IMR-90 (cell line): Measurements from ENCODE around the gene ADISSP. TPM values are rescaled to one million over a fixed set of nuclear protein-coding genes. Genes with fewer than 3 reads are reported as not detected.

ENCODE experiments used
- ATAC-seq: fragments of 200-7000 bp; cut with Tn5 transposase; 2 replicates; pipeline ENCODE4 v1.9.1; 2020; ENCODE audit warnings: low read depth, mild to moderate bottlenecking, moderate library complexity
- BruUV-seq: library from RNA; stranded (reverse); fragments of 400-500 nt; replicated peaks from 2 replicates; lab custom pipeline; 2021; lab: Mats Ljungman, UMichigan
- CTCF ChIA-PET: fragments of 300-600 bp; formaldehyde crosslinking; extraction: SDS; loops from one replicate; lab custom pipeline; 2021; ENCODE audit warnings: antibody characterized with exemption; lab: Yijun Ruan, JAX
- POLR2A ChIA-PET: fragments of 300-600 bp; sonication (Branson Sonifier 250); formaldehyde crosslinking; loops from one replicate; lab custom pipeline; 2022; ENCODE audit warnings: antibody characterized with exemption; ENCODE audit not compliant: unreplicated experiment; lab: Charles Lee
- DNase-seq: peaks from one replicate; pipeline ENCODE4 v3.0.0; 2013
- H2AFZ ChIP-seq: replicated peaks from 2 replicates; pipeline ENCODE3; 2013; ENCODE audit warnings: low read length, mild to moderate bottlenecking; ENCODE audit not compliant: poor library complexity
- H2AK5ac ChIP-seq: 2 replicates; pipeline ENCODE4 v1.6.1; 2013; ENCODE audit warnings: low read depth, low read length, inconsistent platforms
- H2AK9ac ChIP-seq: replicated peaks from 2 replicates; pipeline ENCODE3; 2013; ENCODE audit warnings: mild to moderate bottlenecking, low read depth, low read length, moderate library complexity; ENCODE audit not compliant: poor library complexity
- H2BK120ac ChIP-seq: 2 replicates; pipeline ENCODE4 v1.6.1; 2013; ENCODE audit warnings: low read depth, low read length, inconsistent platforms
- H2BK15ac ChIP-seq: 3 replicates; pipeline ENCODE4 v1.6.1; 2013; ENCODE audit warnings: low read depth, low read length, inconsistent platforms
- H2BK20ac ChIP-seq: 2 replicates; pipeline ENCODE4 v1.6.1; 2013; ENCODE audit warnings: low read depth, mild to moderate bottlenecking, inconsistent platforms, low read length, moderate library complexity
- H2BK5ac ChIP-seq: 2 replicates; pipeline ENCODE4 v1.6.1; 2013; ENCODE audit warnings: mild to moderate bottlenecking, low read depth, low read length, inconsistent platforms; ENCODE audit not compliant: poor library complexity, severe bottlenecking
- H3K14ac ChIP-seq: replicated peaks from 2 replicates; pipeline ENCODE4 v1.6.1; 2013; ENCODE audit warnings: low read depth, low read length, inconsistent platforms
- H3K18ac ChIP-seq: 2 replicates; pipeline ENCODE4 v1.6.1; 2013; ENCODE audit warnings: low read depth, low read length, control low read depth
- H3K23ac ChIP-seq: 2 replicates; pipeline ENCODE4 v1.6.1; 2013; ENCODE audit warnings: low read depth, low read length, inconsistent platforms
- H3K27ac ChIP-seq: 2 replicates; pipeline ENCODE4 v1.5.1; 2013; ENCODE audit warnings: mild to moderate bottlenecking, control low read depth, low read length; ENCODE audit not compliant: insufficient read depth
- H3K27me3 ChIP-seq: 2 replicates; pipeline ENCODE4 v1.6.1; 2013; ENCODE audit warnings: low read length; ENCODE audit not compliant: control insufficient read depth, insufficient read depth
- H3K36me3 ChIP-seq: 2 replicates; pipeline ENCODE4 v1.6.1; 2013; ENCODE audit warnings: low read length, mixed read lengths; ENCODE audit not compliant: control insufficient read depth, insufficient read depth
- H3K4ac ChIP-seq: 2 replicates; pipeline ENCODE4 v1.6.1; 2013; ENCODE audit warnings: low read depth, low read length, inconsistent platforms
- H3K4me1 ChIP-seq: 2 replicates; pipeline ENCODE4 v1.6.1; 2013; ENCODE audit warnings: low read length, mixed read lengths; ENCODE audit not compliant: control insufficient read depth, insufficient read depth
- H3K4me2 ChIP-seq: 2 replicates; pipeline ENCODE4 v1.6.1; 2013; ENCODE audit warnings: low read depth, mild to moderate bottlenecking, control low read depth, low read length, moderate library complexity
- H3K4me3 ChIP-seq: 2 replicates; pipeline ENCODE4 v1.5.1; 2013; ENCODE audit warnings: low read depth, mild to moderate bottlenecking, control low read depth, low read length, moderate library complexity; ENCODE audit not compliant: insufficient read depth
- H3K56ac ChIP-seq: 2 replicates; pipeline ENCODE4 v1.6.1; 2013; ENCODE audit warnings: low read length, inconsistent platforms; ENCODE audit not compliant: insufficient read depth; ENCODE audit errors: extremely low read depth
- H3K79me1 ChIP-seq, 2 experiments: 2 replicates each; pipeline ENCODE4 v1.6.1; 2013; ENCODE audit warnings: low read length in 2 of 2, inconsistent platforms in 1 of 2, low read depth in 1 of 2
- H3K9ac ChIP-seq: 2 replicates; pipeline ENCODE4 v1.6.1; 2013; ENCODE audit warnings: low read depth, low read length, control low read depth
- H3K9me1 ChIP-seq: 2 replicates; pipeline ENCODE4 v1.6.1; 2013; ENCODE audit warnings: low read length, inconsistent platforms; ENCODE audit not compliant: insufficient read depth
- H3K9me3 ChIP-seq: 2 replicates; pipeline ENCODE4 v1.6.1; 2013; ENCODE audit warnings: low read length; ENCODE audit not compliant: control insufficient read depth, insufficient read depth
- H4K20me1 ChIP-seq: 2 replicates; pipeline ENCODE4 v1.6.1; 2013; ENCODE audit warnings: low read length, inconsistent platforms; ENCODE audit not compliant: insufficient read depth
- H4K5ac ChIP-seq: 2 replicates; pipeline ENCODE4 v1.6.1; 2013; ENCODE audit warnings: mild to moderate bottlenecking, low read depth, low read length, control low read depth
- H4K8ac ChIP-seq, 2 experiments: 2 replicates each; pipeline ENCODE4 v1.6.1; 2013; ENCODE audit warnings: low read depth in 2 of 2, low read length in 2 of 2, control low read depth in 1 of 2, inconsistent platforms in 1 of 2
- H4K91ac ChIP-seq: 2 replicates; pipeline ENCODE4 v1.6.1; 2013; ENCODE audit warnings: low read depth, low read length, inconsistent platforms; ENCODE audit not compliant: insufficient read depth
- ELK1 ChIP-seq: fragments of 150-350 bp; IDR thresholded peaks from 2 replicates; pipeline ENCODE4 v1.6.1; 2016; ENCODE audit warnings: low read depth, mild to moderate bottlenecking, low read length, moderate library complexity, borderline replicate concordance
- MAFK ChIP-seq: IDR thresholded peaks from 2 replicates; pipeline ENCODE4 v1.6.1; 2012; ENCODE audit warnings: low read depth, low read length, improper control_type of control experiment
- MAZ ChIP-seq: IDR thresholded peaks from 2 replicates; pipeline ENCODE4 v1.6.1; 2012; ENCODE audit warnings: low read depth, mild to moderate bottlenecking, low read length, improper control_type of control experiment, moderate library complexity, borderline replicate concordance
- MXI1 ChIP-seq: IDR thresholded peaks from 2 replicates; pipeline ENCODE4 v1.6.1; 2012; ENCODE audit warnings: low read depth, mild to moderate bottlenecking, low read length, moderate library complexity, borderline replicate concordance
- RAD21 ChIP-seq: IDR thresholded peaks from 2 replicates; pipeline ENCODE4 v1.6.1; 2012; ENCODE audit warnings: low read length, improper control_type of control experiment
- WGBS, 2 experiments: methylation state at CpG; one replicate each; pipeline versions ENCODE4 v1.1.5 to v1.1.7; 2013; ENCODE audit warnings: missing lambda C conversion rate in 2 of 2; ENCODE audit not compliant: insufficient read length in 1 of 2; ENCODE audit errors: extremely low coverage in 2 of 2; 5-methylcytosine and 5-hydroxymethylcytosine counted together
- dilution Hi-C: fragments of 300-500 bp; cut with HindIII; formaldehyde crosslinking; loops from one replicate; pipeline ENCODE4 v1.14.3; 2018; ENCODE audit warnings: low sequenced_read_pairs; ENCODE audit not compliant: unreplicated experiment
- in situ Hi-C: fragments of 300-500 bp; cut with MboI; formaldehyde crosslinking; loops from 3 replicates; pipeline ENCODE4 v1.14.3; 2019; ENCODE audit warnings: low sequenced_read_pairs, inconsistent platforms, mixed read lengths
- intact Hi-C: fragments of 100-400 bp; cut with micrococcal nuclease; formaldehyde crosslinking; loops from 2 replicates; pipeline ENCODE4 v1.10.0; 2022
- polyA plus RNA-seq, 3 experiments: library from polyadenylated mRNA; depleted of rRNA; stranded (reverse); fragments of >200 nt; gene quantifications; 2 replicates each; pipeline ENCODE4 v1.2.3, GENCODE V29; 2012; ENCODE audit warnings: low replicate concordance in 1 of 3
- total RNA-seq: library from RNA; depleted of rRNA; stranded (reverse); fragments of >200 nt; gene quantifications from 2 replicates; pipeline ENCODE4 v1.2.3, GENCODE V29; 2012

The ADISSP gene
- total and polyA plus RNA-seq, 2 of the 4 experiments (the other 2 are of a cell fraction), result 31.9 to 58.2 TPM

- peak; percentile 81 for TF ChIP-seq RAD21
- TF ChIP-seq MAZ, result peak; percentile 92; the same call in 1 of the 2 replicates
- no peak for TF ChIP-seq MAFK
Observed at GRCh38 chr20:3786665-3787323, 19.2 kb upstream of the ADISSP start, which contains the start of gene CENPB (continued).

GRCh38 chr20:3786126-3786484, 18.6 kb upstream of the ADISSP start:
- H2BK15ac ChIP-seq, result no peak overlapping the region
- peak overlapping the region; percentile 39; the same call in 1 of the 2 replicates for H4K91ac ChIP-seq
- peak overlapping the region; percentile 99 for H3K4me2 ChIP-seq
- H2AK5ac ChIP-seq, result peak overlapping the region; percentile 96
- H4K8ac ChIP-seq, result peak overlapping the region; percentile 76 to 86; a peak in 3 of 4 replicates
- peak overlapping the region; percentile 57 for H4K5ac ChIP-seq
- peaks cover 12% of the 10 kb centered on the region for H3K9me1 ChIP-seq
- H2BK20ac ChIP-seq, result no peak overlapping the region
- H3K27me3 ChIP-seq, result no peaks in the 10 kb centered on the region
- H4K20me1 ChIP-seq, result peaks cover 47% of the 10 kb centered on the region
- H3K36me3 ChIP-seq, result peaks cover 11% of the 10 kb centered on the region
- BruUV-seq, result TSS peak; percentile 72
- peak; percentile 61 for DNase-seq
- H3K4me1 ChIP-seq, result peaks cover 16% of the 10 kb centered on the region
- peak overlapping the region; percentile 92 for H3K27ac ChIP-seq
- H2BK5ac ChIP-seq, result peak overlapping the region; percentile 90
- peaks cover 5 to 37% of the 10 kb centered on the region in 2 experiments; a peak in 3 of 4 replicates for H3K79me1 ChIP-seq
- H2AFZ ChIP-seq, result peak overlapping the region; percentile 90
- WGBS, 2 experiments, result 1% methylated on average over 21 of the region's 35 CpGs; no CpG with 5 or more reads in 1 of the 2 experiments
- dilution Hi-C loops, result no loop called here
- H3K9ac ChIP-seq, result peak overlapping the region; percentile 91
- H2BK120ac ChIP-seq, result peak overlapping the region; percentile 35; the same call in 1 of the 2 replicates
- H2AK9ac ChIP-seq, result peak overlapping the region; percentile 95
- peak; percentile 50 for ATAC-seq
- CTCF ChIA-PET, result interaction anchor here (0.6 to 2.6 kb wide), 11 partner anchors 8 to 287 kb away, joined by 3 to 18 read pairs (median 4); partner anchors contain the start of genes ADISSP, AP5S1 and CDC25B
- peak overlapping the region; percentile 75 for H3K56ac ChIP-seq
- H3K14ac ChIP-seq, result peak overlapping the region; percentile 81
- peak overlapping the region; percentile 89 for H3K4ac ChIP-seq
- H3K9me3 ChIP-seq, result no peaks in the 10 kb centered on the region
- in situ Hi-C loops, result loop anchor here (10.0 kb wide), 1 partner anchor 299 kb away; no protein-coding TSS in a partner anchor
- intact Hi-C loops, result loop anchor here (1.0 to 5.0 kb wide), 6 partner anchors 34 to 287 kb away; partner anchors contain the start of genes AP5S1 and MAVS
- TF ChIP-seq MXI1, result peak; percentile 31; the same call in 1 of the 2 replicates
- TF ChIP-seq ELK1, result no peak
- H3K18ac ChIP-seq, result peak overlapping the region; percentile 74
- POLR2A ChIA-PET, result interaction anchor here (0.5 to 0.6 kb wide), 3 partner anchors 23 to 107 kb away, joined by 3 to 8 read pairs (median 3); no protein-coding TSS in a partner anchor
- H3K23ac ChIP-seq, result peak overlapping the region; percentile 61; the same call in 1 of the 2 replicates
- peak overlapping the region; percentile 96 for H3K4me3 ChIP-seq
